Hypothalamus (tissue), 51 donors: Measurements from ENCODE around the gene NPIPA7.
"Not testable (repeated sequence)": the region's sequence is repeated elsewhere in the genome, so short reads cannot be mapped to it uniquely, and the experiment has no call there.

ENCODE experiments used
- DNase-seq, 51 donors: peaks; one replicate each; lab custom pipeline; 2025; lab: John Stamatoyannopoulos, UW

Gene NPIPA7

DNA sequence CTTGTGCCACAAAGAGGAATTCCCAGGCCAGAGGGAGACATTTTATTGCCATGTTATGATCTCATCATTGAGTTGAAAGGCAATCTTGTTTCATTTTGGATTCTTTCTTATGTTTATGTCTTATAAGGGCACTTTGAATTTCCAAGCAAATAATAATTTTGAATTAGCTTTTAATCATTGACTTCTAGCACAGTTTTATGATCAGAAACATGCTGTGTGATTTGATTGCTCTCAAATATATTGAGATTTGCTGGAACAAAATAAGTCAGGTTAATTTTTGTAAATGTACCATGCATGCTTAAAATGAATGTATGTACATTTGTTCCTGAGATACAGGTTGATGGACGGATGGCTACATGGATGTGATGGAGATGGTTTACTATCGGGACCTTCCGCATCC is at the start of gene NPIPA7:
NPIPA7 (plus strand) TSS at position 301 of the 400 bp plus-strand sequence. CDS start 105 bp downstream, outside the sequence.
- not testable (repeated sequence) for DNase-seq

DNA sequence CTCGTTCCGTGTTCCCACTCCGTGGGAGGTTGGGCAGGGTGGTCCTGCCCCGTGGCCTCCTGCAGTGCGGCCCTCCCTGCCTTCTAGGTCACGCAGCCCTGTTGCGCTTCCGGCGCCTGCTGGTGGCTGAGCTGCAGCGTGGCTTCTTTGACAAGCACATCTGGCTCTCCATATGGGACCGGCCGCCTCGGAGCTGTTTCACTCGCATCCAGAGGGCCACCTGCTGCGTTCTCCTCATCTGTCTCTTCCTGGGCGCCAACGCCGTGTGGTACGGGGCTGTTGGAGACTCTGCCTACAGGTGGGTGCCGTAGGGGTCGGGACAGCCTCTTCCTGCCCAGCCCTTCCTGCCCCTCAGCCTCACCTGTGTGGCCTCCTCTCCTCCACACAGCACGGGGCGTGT is 47.5 kb upstream of the NPIPA7 start:
- DNase-seq = not testable (repeated sequence)

DNA sequence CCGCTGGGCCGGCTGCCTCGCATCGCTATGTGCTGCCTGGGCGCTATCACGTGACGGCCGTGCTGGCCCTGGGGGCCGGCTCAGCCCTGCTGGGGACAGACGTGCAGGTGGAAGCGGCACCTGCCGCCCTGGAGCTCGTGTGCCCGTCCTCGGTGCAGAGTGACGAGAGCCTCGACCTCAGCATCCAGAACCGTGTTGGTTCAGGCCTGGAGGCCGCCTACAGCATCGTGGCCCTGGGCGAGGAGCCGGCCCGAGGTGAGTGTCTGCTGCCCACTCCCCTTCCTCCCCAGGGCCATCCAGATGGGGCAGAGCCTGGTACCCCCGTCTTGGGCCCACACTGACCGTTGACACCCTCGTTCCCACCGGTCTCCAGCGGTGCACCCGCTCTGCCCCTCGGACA is 21.4 kb upstream of the NPIPA7 start:
- not testable (repeated sequence) for DNase-seq

DNA sequence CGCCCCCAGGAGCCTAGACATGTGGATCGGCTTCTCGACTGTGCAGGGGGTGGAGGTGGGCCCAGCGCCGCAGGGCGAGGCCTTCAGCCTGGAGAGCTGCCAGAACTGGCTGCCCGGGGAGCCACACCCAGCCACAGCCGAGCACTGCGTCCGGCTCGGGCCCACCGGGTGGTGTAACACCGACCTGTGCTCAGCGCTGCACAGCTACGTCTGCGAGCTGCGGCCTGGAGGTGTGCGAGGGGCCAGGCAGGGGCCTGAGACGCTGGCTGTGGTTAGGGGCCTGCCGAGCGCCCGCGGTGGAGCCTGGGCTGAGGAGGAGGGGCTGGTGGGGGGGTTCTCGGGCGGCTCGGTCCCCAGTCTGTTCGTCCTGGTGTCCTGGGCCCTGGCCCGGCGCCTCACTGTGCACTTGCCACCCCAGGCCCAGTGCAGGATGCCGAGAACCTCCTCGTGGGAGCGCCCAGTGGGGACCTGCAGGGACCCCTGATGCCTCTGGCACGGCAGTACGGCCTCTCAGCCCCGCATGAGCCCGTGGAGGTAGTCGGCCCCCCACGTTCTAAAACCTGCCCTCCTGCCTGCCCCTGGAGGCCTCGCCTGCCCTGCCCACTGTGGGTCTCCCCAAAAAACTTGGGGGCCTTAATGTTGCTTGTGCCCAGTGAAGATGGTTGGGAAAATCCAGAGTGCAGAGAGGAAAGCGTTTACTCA is 20.2 kb upstream of the NPIPA7 start:
- DNase-seq = not testable (repeated sequence)

DNA sequence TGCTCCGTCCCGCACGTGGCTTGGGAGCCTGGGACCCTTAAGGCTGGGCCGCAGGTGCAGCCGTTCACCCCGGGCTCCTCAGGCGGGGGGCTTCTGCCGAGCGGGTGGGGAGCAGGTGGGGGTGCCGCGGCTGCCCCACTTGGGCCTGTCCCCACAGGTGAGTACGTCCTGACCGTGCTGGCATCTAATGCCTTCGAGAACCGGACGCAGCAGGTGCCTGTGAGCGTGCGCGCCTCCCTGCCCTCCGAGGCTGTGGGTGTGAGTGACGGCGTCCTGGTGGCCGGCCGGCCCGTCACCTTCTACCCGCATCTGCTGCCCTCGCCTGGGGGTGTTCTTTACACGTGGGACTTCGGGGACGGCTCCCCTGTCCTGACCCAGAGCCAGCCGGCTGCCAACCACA is 15.3 kb upstream of the NPIPA7 start:
- not testable (repeated sequence) for DNase-seq

DNA sequence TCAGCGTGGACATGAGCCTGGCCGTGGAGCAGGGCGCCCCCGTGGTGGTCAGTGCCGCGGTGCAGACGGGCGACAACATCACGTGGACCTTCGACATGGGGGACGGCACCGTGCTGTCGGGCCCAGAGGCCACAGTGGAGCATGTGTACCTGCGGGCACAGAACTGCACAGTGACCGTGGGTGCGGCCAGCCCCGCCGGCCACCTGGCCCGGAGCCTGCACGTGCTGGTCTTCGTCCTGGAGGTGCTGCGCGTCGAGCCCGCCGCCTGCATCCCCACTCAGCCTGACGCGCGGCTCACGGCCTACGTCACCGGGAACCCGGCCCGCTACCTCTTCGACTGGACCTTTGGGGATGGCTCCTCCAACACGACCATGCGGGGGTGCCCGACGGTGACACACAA is 14.8 kb upstream of the NPIPA7 start:
- DNase-seq = not testable (repeated sequence)

DNA sequence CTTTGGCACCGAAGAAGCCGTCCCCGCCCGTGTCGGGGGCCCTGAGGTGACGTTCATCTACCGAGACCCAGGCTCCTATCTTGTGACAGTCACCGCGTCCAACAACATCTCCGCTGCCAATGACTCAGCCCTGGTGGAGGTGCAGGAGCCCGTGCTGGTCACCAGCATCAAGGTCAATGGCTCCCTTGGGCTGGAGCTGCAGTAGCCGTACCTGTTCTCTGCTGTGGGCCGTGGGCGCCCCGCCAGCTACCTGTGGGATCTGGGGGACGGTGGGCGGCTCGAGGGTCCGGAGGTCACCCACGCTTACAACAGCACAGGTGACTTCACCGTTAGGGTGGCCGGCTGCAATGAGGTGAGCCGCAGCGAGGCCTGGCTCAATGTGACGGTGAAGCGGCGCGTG is 14.2 kb upstream of the NPIPA7 start:
- not testable (repeated sequence) for DNase-seq

DNA sequence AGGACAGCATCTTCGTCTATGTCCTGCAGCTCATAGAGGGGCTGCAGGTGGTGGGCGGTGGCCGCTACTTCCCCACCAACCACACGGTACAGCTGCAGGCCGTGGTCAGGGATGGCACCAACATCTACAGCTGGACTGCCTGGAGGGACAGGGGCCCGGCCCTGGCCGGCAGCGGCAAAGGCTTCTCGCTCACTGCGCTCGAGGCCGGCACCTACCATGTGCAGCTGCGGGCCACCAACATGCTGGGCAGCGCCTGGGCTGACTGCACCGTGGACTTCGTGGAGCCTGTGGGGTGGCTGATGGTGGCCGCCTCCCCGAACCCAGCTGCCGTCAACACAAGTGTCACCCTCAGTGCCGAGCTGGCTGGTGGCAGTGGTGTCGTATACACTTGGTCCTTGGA is 13.6 kb upstream of the NPIPA7 start:
- DNase-seq = not testable (repeated sequence)

DNA sequence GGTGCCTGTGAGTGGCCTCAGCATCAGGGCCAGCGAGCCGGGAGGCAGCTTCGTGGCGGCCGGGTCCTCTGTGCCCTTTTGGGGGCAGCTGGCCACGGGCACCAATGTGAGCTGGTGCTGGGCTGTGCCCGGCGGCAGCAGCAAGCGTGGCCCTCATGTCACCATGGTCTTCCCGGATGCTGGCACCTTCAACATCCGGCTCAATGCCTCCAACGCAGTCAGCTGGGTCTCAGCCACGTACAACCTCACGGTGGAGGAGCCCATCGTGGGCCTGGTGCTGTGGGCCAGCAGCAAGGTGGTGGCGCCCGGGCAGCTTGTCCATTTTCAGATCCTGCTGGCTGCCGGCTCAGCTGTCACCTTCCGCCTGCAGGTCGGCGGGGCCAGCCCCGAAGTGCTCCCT is 13.1 kb upstream of the NPIPA7 start:
- not testable (repeated sequence) for DNase-seq

DNA sequence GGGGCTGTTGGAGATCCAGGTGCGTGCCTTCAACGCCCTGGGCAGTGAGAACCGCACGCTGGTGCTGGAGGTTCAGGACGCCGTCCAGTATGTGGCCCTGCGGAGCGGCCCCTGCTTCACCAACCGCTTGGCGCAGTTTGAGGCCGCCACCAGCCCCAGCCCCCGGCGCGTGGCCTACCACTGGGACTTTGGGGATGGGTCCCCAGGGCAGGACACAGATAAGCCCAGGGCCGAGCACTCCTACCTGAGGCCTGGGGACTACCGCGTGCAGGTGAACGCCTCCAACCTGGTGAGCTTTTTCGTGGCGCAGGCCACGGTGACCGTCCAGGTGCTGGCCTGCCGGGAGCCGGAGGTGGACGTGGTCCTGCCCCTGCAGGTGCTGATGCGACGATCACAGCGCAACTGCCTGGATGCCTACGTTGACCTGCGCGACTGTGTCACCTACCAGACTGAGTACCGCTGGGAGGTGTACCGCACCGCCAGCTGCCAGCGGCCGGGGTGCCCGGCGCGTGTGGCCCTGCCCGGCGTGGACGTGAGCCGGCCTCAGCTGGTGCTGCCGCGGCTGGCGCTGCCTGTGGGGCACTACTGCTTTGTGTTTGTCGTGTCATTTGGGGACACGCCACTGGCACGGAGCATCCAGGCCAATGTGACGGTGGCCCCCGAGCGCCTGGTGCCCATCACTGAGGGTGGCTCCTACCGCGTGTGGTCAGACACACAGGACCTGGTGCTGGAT is 12.2 kb upstream of the NPIPA7 start:
- DNase-seq = not testable (repeated sequence)

DNA sequence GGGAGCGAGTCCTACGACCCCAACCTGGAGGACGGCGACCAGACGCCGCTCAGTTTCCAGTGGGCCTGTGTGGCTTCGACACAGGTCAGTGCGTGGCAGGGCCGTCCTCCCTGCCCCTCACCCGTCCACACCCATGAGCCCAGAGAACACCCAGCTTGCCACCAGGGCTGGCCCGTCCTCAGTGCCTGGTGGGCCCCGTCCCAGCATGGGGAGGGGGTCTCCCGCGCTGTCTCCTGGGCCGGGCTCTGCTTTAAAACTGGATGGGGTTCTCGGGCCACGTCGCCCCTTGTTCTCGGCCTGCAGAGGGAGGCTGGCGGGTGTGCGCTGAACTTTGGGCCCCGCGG is 11.7 kb upstream of the NPIPA7 start:
- DNase-seq = not testable (repeated sequence)

DNA sequence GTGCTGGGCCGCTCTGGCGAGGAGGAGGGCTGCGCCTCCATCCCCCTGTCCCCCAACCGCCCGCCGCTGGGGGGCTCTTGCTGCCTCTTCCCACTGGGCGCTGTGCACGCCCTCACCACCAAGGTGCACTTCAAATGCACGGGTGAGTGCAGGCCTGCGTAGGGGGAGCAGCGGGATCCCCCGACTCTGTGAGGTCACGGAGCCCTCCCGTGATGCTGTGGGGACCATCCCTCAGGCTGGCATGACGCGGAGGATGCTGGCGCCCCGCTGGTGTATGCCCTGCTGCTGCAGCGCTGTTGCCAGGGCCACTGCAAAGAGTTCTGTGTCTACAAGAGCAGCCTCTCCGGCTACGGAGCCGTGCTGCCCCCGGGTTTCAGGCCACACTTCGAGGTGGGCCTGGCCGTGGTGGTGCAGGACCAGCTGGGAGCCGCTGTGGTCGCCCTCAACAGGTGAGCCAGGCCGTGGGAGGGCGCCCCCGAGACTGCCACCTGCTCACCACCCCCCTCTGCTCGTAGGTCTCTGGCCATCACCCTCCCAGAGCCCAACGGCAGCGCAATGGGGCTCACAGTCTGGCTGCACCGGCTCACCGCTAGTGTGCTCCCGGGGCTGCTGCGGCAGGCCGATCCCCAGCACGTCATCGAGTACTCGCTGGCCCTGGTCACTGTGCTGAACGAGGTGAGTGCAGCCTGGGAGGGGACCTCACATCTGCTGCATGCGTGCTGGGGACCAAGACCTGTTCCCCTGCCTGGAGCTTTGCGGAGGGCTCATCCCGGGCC is 9.7 kb upstream of the NPIPA7 start:
- not testable (repeated sequence) for DNase-seq

DNA sequence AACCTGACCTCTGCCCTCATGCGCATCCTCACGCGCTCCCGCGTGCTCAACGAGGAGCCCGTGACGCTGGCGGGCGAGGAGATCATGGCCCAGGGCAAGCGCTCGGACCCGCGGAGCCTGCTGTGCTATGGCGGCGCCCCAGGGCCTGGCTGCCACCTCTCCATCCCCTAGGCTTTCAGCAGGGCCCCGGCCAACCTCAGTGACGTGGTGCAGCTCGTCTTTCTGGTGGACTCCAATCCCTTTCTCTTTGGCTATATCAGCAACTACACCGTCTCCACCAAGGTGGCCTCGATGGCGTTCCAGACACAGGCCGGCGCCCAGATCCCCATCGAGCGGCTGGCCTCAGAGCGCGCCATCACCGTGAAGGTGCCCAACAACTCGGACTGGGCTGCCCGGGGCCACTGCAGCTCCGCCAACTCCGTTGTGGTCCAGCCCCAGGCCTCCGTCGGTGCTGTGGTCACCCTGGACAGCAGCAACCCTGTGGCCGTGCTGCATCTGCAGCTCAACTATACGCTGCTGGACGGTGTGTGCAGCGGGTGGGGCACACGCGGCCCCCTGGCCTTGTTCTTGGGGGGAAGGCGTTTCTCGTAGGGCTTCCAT is 7.7 kb upstream of the NPIPA7 start:
- DNase-seq = not testable (repeated sequence)

DNA sequence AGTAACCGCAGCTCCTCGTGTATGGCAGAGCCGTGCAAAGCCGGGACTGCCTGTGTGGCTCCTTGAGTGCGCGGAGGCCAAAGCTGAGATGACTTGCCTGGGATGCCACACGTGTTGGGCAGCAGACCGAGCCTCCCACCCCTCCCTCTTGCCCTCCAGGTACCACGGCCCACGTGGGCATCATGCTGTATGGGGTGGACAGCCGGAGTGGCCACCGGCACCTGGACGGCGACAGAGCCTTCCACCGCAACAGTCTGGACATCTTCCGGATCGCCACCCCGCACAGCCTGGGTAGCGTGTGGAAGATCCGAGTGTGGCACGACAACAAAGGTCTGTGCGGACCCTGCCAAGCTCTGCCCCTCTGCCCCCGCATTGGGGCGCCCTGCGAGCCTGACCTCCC is 4.7 kb upstream of the NPIPA7 start:
- not testable (repeated sequence) for DNase-seq

DNA sequence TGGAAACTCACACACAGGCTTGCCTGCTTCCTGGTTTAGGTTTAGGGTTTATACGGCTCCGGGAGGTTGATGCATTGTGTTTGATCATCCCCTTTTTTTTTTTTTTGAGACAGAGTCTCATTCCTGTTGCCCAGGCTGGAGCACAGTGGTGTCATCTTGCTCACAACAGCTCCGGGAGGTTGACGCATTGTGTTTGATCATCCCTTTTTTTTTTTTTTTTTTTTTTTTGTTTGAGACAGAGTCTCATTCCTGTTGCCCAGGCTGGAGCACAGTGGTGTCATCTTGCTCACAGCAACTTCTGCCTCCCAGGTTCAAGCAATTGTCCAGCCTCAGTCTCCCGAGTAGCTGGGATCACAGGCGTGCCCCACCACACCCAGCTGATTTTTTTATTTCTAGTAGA is 20.7 kb downstream of the NPIPA7 start:
- DNase-seq = not testable (repeated sequence)

DNA sequence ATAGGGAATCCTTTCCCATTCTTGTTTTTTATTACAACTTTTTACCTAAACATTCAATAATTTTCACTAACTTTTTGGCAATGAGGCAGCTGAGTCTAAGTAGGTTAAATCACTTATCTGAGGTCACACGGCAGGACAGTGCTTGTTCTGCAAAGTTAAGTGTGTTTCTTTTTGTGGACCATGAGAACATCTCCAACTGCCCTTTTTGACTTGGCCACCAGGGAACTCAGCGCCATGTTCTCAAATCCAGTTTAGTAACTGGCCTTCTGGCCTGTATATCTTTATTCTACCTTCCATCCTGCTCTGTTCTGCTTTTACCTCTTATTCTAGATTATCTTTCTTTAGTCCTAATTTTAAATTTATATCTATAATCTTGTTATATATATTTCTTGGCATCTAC is 23.4 kb downstream of the NPIPA7 start:
- not testable (repeated sequence) for DNase-seq

DNA sequence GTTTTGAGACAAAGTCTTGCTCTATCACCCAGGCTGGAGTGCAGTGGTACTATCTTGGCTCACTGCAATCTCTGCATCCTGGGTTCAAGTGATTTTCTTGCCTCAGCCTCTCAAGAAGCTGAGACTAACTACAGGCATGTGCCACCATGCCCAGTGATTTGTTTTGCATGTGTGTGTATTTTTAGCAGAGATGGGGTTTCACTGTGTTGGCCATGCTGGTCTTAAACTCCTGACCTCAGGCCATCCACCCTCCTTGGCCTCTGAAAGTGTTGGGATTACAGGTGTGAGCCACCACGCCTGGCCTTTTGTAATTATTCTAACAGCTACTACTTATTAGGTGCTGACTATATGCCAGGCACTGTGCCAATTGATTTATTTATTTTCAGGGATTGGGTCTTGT is 25.3 kb downstream of the NPIPA7 start:
- DNase-seq = not testable (repeated sequence)

DNA sequence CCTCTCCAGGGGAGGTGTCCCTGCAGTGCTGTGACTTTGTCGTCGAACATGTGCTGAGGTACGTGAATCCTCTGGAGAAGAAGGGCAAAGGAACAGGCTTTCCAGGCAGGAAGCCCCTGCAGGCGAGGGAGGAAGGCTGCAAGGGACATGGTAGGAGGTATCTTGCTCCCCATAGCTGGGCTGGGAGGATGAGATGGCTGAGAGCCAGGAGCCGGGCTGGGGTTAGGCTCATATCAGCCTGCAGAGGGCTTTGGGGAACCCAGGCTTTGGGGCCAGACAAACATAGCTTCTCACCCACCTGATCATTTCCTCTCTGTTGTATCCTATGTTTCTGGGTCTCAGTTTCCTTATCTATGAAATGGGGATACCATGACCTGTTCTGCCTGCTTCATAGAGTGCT is 26.5 kb downstream of the NPIPA7 start:
- not testable (repeated sequence) for DNase-seq

DNA sequence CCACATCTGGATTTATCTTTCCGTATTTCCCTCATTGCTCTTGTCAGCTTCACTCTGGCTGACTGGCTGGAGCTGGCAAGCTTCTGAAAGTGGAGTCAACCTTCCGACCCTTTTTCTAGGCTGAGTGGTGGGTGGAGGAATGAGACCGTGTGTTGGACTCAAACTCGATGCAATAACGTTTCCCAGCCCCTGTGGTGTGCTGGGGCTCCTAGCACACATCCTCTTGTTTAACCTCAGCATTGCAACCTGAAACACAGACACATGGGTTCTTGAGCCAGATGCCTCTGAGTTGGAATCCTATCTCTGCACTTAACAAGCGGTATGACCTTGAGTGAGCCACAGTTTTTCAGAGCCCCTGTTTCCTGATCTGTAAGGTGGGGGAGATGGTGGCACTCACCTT is 29.5 kb downstream of the NPIPA7 start:
- DNase-seq = not testable (repeated sequence)

DNA sequence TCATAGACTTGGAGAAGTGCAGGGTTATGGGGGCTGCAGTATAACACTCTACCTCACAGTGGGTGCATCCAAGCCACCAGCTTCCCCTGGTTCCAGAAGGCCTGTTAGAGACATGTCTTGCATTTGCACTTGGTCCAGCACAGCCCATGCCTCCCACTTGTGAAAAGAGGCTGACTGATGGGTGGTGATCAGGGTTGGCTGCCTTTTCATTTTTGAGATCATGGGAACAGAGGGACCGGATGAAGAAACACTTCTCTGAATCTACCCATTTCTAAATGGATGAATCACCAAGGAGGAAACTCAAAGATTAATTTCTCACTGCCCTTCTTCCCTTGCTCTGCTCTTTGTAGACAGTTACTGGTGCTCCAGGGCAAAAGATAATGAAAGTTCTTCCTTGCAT is 34.8 kb downstream of the NPIPA7 start:
- DNase-seq = not testable (repeated sequence)

DNA sequence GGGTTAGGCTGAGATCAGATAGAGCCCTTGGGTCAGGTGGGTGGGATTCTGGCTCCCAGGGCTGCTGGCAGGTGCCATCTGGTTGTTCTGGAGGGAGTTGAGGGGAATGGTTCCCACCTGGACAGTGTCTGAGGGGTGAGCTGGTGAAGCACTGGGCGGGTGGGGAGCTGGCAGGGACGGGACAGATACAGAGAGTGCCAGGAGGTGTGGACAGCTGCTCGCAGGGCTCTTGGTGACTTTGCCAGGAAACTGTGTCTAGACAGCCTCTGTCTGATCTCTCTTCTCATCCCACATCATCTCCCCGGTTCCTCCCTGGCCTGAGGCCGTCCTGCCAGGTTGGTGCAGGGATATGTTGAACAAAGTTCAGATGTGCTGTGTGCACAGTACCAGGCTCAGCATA is 38.1 kb downstream of the NPIPA7 start:
- not testable (repeated sequence) for DNase-seq
